Mesothelial cell of epicardium (in vitro differentiated cells): Measurements from ENCODE around the gene LMO1. TPM values are rescaled to one million over a fixed set of nuclear protein-coding genes. Genes with fewer than 3 reads are reported as not detected.

Source experiments
- DNase-seq, 2 experiments: peaks; one replicate each; pipeline ENCODE4 v3.0.0; 2021; ENCODE audit warnings: low spot score in 2 of 2; ENCODE audit not compliant: unreplicated experiment in 2 of 2
- H3K27ac Mint-ChIP-seq: 2 replicates; pipeline ENCODE4 v1.8.0; 2021; ENCODE audit warnings: mixed read lengths
- H3K27me3 Mint-ChIP-seq: 2 replicates; pipeline ENCODE4 v1.8.0; 2021; ENCODE audit warnings: low read depth, mixed read lengths
- H3K36me3 Mint-ChIP-seq: 2 replicates; pipeline ENCODE4 v1.8.0; 2021; ENCODE audit warnings: mixed read lengths
- H3K4me1 Mint-ChIP-seq: 2 replicates; pipeline ENCODE4 v1.8.0; 2021; ENCODE audit warnings: mixed read lengths
- H3K4me3 Mint-ChIP-seq: 2 replicates; pipeline ENCODE4 v1.8.0; 2021; ENCODE audit warnings: mild to moderate bottlenecking, moderate library complexity, mixed read lengths
- H3K9me3 Mint-ChIP-seq: 2 replicates; pipeline ENCODE4 v1.8.0; 2021; ENCODE audit warnings: mixed read lengths
- total RNA-seq: library from RNA; stranded (reverse); gene quantifications from 3 replicates; pipeline ENCODE4 v1.2.1, GENCODE V29; 2021
- TF ChIP-seq, protein P1 (sequence below): fragments of 200-600 bp; sonication (generic); IDR thresholded peaks from one replicate; pipeline ENCODE4 v1.5.0; 2021; ENCODE audit warnings: antibody characterized with exemption; ENCODE audit not compliant: unreplicated experiment

The LMO1 gene
- total RNA-seq, 1 donor from 2014 or later = 4.1 TPM

DNA sequence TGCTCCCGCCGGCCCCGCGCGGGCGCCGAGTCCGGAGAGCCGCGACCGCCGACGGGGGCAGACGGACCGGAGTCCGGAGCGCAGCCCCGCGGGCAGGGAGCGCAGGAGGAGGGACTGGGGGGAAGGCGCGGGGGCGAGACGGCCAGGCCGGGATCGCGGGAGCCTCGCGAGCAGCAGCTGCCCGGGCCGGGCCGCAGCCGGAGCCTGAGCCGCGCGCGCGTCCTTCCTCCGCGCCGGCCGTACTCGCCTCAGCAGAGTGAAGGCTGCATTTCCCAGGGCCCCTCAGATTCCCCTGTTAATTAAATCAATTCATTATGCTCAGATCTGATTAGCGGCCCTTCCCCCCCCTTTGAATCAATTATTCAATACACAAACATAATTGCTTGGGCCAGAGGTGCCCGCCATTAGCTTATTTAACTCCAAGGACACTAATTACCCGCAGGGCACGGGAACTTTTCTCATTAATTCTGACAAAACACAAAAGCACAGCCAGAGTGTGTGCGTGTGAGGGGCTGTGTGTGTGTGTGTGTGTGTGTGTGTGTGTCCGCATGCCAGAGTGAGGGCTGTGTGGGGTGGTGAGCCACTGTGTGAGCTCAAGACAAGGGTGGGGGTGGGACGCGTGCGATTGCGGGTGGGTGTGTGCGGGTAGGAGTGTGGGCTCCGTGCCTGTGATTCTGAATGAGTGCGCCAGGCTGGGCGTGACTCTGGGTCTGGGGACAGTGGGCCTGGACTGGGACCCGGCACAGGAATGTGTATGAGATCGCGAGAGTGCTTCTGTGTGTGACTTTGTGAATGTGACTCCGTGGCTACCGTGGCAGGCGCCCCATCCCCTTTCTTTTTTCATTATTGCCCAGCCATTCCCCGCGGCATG is 5.1 kb upstream of the LMO1 start:
- H3K27ac Mint-ChIP-seq = no peak overlapping the region
- peak overlapping the region; percentile 63 for H3K4me3 Mint-ChIP-seq
- peak; percentile 28 to 37 for DNase-seq
- H3K36me3 Mint-ChIP-seq = no peaks in the 10 kb centered on the region
- H3K27me3 Mint-ChIP-seq = peaks cover 88% of the 10 kb centered on the region
- TF ChIP-seq, protein P1, sequence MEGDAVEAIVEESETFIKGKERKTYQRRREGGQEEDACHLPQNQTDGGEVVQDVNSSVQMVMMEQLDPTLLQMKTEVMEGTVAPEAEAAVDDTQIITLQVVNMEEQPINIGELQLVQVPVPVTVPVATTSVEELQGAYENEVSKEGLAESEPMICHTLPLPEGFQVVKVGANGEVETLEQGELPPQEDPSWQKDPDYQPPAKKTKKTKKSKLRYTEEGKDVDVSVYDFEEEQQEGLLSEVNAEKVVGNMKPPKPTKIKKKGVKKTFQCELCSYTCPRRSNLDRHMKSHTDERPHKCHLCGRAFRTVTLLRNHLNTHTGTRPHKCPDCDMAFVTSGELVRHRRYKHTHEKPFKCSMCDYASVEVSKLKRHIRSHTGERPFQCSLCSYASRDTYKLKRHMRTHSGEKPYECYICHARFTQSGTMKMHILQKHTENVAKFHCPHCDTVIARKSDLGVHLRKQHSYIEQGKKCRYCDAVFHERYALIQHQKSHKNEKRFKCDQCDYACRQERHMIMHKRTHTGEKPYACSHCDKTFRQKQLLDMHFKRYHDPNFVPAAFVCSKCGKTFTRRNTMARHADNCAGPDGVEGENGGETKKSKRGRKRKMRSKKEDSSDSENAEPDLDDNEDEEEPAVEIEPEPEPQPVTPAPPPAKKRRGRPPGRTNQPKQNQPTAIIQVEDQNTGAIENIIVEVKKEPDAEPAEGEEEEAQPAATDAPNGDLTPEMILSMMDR = no peak
- peaks cover 13% of the 10 kb centered on the region for H3K4me1 Mint-ChIP-seq
- no peaks in the 10 kb centered on the region for H3K9me3 Mint-ChIP-seq

DNA sequence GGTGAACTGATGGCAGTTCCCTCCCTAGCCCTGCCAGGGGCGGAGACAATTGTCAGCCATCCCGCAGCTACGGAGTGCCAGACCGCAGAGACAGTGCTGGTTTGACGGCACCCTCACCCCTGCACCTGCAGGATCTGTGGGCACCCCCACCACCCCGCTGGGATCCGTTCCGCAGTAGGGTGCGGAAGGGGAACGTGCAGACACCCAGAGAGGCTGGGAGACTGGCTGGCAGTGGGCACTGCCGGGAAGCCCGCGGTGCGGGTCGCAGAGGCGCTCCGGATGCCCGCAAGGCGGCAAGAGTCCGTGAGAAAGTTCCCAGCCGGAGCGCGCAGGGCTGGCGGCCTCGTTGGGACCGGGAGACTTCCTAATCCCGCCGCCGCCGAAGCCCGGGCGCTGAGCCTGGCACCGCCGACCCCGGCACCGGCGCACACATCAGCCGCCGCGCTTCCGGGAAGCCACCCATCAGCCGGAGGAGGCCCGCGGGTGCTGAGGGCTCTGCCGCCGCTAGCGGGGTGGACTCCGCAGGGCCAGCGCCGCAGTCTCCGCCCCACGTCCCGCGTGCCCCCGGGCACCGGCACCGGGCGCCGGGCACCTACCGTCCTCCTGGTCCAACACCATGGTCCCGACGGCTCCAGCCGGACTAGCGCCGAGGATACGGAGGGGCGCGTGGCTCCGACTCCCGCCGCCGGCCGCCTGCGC is 4.3 kb upstream of the LMO1 start:
- Mint-ChIP-seq H3K4me1 (peaks cover 17% of the 10 kb centered on the region), H3K36me3 (no peaks in the 10 kb centered on the region), H3K4me3 (peak overlapping the region; percentile 43), H3K9me3 (no peaks in the 10 kb centered on the region), H3K27ac (no peak overlapping the region), H3K27me3 (peaks cover 89% of the 10 kb centered on the region)
- TF ChIP-seq, protein P1 = no peak
- peak; percentile 29 to 56 for DNase-seq

DNA sequence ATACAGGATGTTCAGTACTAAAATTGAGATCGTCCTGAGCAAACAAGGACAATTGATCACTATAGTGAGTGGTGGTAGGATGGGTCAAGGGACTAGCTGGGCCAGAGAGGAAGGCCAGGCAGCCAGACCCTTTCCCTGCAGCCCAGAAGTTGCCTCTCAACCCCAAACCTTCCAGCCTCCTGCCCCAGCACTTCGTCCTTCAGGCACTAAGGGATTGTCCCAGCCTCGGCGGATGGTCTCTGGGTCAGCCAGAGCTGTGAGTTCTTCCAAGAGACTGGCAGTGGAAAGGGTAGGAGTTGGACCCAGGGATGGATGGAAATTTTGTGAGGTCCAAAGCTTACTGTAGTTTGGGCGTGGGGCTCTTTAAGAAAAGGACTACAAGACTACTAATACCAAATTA is 3.6 kb upstream of the LMO1 start:
- TF ChIP-seq, protein P1 = no peak
- Mint-ChIP-seq H3K4me3 (peak overlapping the region; percentile 43), H3K9me3 (no peaks in the 10 kb centered on the region), H3K4me1 (peaks cover 22% of the 10 kb centered on the region), H3K27me3 (peaks cover 88% of the 10 kb centered on the region), H3K36me3 (no peaks in the 10 kb centered on the region), H3K27ac (no peak overlapping the region)
- peak; percentile 6 to 19 for DNase-seq

DNA sequence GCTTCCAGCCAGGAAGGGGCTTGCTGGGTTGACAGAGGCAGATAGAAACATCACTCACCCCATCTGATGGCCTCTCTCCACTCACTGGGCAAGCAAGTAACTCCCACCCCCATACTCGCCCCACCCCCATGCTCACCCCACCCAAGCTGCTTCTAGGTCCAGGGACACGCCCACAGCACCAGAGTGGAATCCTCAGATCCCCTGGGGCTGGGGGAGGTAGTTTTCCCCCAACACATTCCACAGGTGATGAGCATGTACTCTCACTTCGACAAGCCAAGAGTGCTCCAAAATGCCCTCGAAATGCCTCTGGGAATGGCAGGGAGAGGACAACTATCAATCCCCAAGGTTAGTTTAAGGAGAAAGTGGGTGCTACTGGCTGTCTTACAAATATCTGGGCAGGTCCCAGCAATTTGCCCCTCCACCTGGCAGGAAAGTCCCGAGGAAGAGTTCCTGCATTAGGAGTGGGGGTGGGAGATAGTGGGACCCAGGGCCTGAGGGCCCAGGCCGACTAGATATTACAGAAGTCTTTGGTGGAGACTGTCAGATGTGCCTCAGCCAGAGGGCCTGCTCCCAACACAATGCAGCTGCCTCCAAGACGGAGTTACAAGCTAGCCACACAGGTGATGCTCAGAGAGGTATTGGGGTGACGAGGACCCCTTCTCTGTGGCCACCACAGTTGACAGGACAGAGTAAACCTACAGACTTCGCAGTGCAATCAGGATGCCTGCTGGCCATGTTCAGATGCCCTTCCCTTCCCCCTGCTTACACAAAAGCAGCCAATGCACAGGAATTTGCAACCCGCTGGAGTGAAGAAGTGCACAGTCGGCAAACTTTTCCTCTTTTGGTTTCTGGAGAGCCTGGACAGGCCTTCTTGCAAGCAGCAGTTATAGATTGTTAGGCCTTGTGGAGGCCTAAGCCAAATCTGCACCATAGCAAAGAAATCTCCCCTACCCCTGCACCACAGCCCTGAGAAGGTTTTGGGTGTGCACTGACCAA is 2.9 kb upstream of the LMO1 start:
- Mint-ChIP-seq H3K27ac (no peak overlapping the region), H3K9me3 (no peaks in the 10 kb centered on the region), H3K36me3 (no peaks in the 10 kb centered on the region), H3K27me3 (peaks cover 88% of the 10 kb centered on the region), H3K4me1 (peaks cover 22% of the 10 kb centered on the region), H3K4me3 (no peak overlapping the region)
- TF ChIP-seq, protein P1 = no peak
- DNase-seq = peak; percentile 5 to 37

DNA sequence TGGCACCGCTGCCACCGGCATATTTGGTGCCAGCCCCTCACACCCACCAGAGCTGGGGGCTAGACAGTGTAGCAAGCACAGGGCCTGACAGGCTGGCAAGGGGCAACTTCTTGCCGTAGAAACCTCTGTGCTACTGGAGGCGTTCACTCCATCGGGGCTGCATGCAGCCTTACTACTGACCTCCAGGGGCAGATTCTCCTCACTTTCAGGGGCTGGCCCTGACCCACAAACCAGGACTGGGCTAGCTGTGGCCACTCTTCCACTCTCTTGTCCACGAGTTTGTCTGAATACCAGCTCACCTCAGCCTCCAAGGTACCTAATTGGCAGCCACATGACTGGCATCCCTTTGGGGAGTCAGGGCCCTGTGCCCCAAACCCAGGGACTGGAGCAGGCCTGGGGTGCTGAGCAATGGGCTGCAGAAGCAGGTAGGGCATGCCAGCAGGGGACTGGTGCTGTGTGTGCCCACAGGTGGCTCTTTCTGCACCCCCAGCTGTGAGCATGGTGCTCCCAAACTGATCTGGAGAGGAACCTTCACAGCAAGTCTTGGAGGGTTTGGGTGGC is 2.1 kb upstream of the LMO1 start:
- Mint-ChIP-seq H3K4me3 (no peak overlapping the region), H3K27me3 (peaks cover 88% of the 10 kb centered on the region), H3K4me1 (peaks cover 22% of the 10 kb centered on the region), H3K9me3 (no peaks in the 10 kb centered on the region), H3K36me3 (no peaks in the 10 kb centered on the region), H3K27ac (no peak overlapping the region)
- DNase-seq = peak; percentile 9 to 28
- TF ChIP-seq, protein P1 = peak; percentile 12
